ENCODE data around the gene C13orf46. TPM values are rescaled to one million over a fixed set of nuclear protein-coding genes. Genes with fewer than 3 reads are reported as not detected.

Gene C13orf46
- total and polyA plus RNA-seq, 2 donors (not counting 1 experiment from before 2014, with no cell fraction given): 1.4 to 4.8 TPM

- no peak for DNase-seq
Measured at GRCh38 chr13:114008964-114009589, 35.2 kb upstream of the C13orf46 start.

GRCh38 chr13:114007566-114007965 is 33.7 kb upstream of the C13orf46 start:
- Histone ChIP-seq H4K20me1 (ENCODE audit: control insufficient read depth, insufficient read depth, low read length, poor library complexity, severe bottlenecking) (peaks cover 7% of the 10 kb centered on the region), H3K27me3 (replicated peaks in 1 of 4; ENCODE audit: control extremely low read depth in 1 of 4, control insufficient read depth in 3 of 4, insufficient read depth in 4 of 4, low read length in 3 of 4) (no peaks in the 10 kb centered on the region), H3K4me1 (ENCODE audit: control insufficient read depth in 2 of 2, insufficient read depth in 2 of 2, low read length in 2 of 2) (no peaks in the 10 kb centered on the region), H3K9me3 (ENCODE audit: control extremely low read depth in 1 of 3, control insufficient read depth in 2 of 3, insufficient read depth in 1 of 3, low read length in 2 of 3) (no peaks in the 10 kb centered on the region), H3K4me2 (replicated peaks; ENCODE audit: low read depth, low read length, poor library complexity, severe bottlenecking) (no peak overlapping the region), H2AFZ (ENCODE audit: insufficient read depth, low read depth, low read length, poor library complexity, severe bottlenecking) (no peak overlapping the region), H3K79me2 (ENCODE audit: control insufficient read depth, insufficient read depth, low read length) (no peaks in the 10 kb centered on the region), H3K36me3 (replicated peaks in 1 of 2; ENCODE audit: control extremely low read depth in 1 of 2, control insufficient read depth in 1 of 2, extremely low read depth in 1 of 2, insufficient read depth in 2 of 2, low read length in 1 of 2) (peaks cover 0 to 46% of the 10 kb centered on the region in 2 experiments), H3K4me3 (ENCODE audit: control extremely low read depth in 1 of 5, extremely low read depth in 1 of 5, insufficient read depth in 1 of 5, low read depth in 2 of 5, low read length in 4 of 5) (no peak overlapping the region), H3K9ac (ENCODE audit: low read length) (no peak overlapping the region), H3K27ac (ENCODE audit: low read length in 2 of 2) (no peak overlapping the region)
- Mint-ChIP-seq H3K27me3 (no peaks in the 10 kb centered on the region), H3K9me3 (ENCODE audit: insufficient read depth) (no peaks in the 10 kb centered on the region), H3K4me1 (no peaks in the 10 kb centered on the region), H3K27ac (no peak overlapping the region), H3K4me3 (no peak overlapping the region)
- no peak for DNase-seq
- POLR2A ChIA-PET: no interaction called here
- intact Hi-C loops (cut with micrococcal nuclease): no loop called here
- CTCF ChIA-PET: no interaction called here
- TF ChIP-seq CTCF (IDR thresholded peaks at IDR 0.05): no peak
- TF ChIP-seq EZH2 (IDR thresholded peaks at IDR 0.05; ENCODE audit: borderline replicate concordance, insufficient read depth, low read depth, low read length, poor library complexity, severe bottlenecking): no peak
- no peak for ATAC-seq (ENCODE audit: low read depth)
- WGBS (ENCODE audit: insufficient coverage): 97% methylated on average over 11 of the region's 12 CpGs

More at GRCh38 chr13:114008964-114009589, 35.2 kb upstream of the C13orf46 start:
- H3K4me1 Mint-ChIP-seq: no peaks in the 10 kb centered on the region
- no peaks in the 10 kb centered on the region for H3K9me3 Mint-ChIP-seq (ENCODE audit: insufficient read depth)
- ChIA-PET CTCF (no interaction called here), POLR2A (no interaction called here)
- Histone ChIP-seq H2AFZ (ENCODE audit: insufficient read depth, low read depth, low read length, poor library complexity, severe bottlenecking) (no peak overlapping the region), H3K27ac (ENCODE audit: low read length in 2 of 2) (no peak overlapping the region), H3K27me3 (replicated peaks in 1 of 4; ENCODE audit: control extremely low read depth in 1 of 4, control insufficient read depth in 3 of 4, insufficient read depth in 4 of 4, low read length in 3 of 4) (no peaks in the 10 kb centered on the region), H3K9ac (ENCODE audit: low read length) (no peak overlapping the region), H3K36me3 (replicated peaks in 1 of 2; ENCODE audit: control extremely low read depth in 1 of 2, control insufficient read depth in 1 of 2, extremely low read depth in 1 of 2, insufficient read depth in 2 of 2, low read length in 1 of 2) (peaks cover 0 to 56% of the 10 kb centered on the region in 2 experiments), H3K4me1 (ENCODE audit: control insufficient read depth in 2 of 2, insufficient read depth in 2 of 2, low read length in 2 of 2) (no peaks in the 10 kb centered on the region), H3K9me3 (ENCODE audit: control extremely low read depth in 1 of 3, control insufficient read depth in 2 of 3, insufficient read depth in 1 of 3, low read length in 2 of 3) (no peaks in the 10 kb centered on the region), H3K4me3 (ENCODE audit: control extremely low read depth in 1 of 5, extremely low read depth in 1 of 5, insufficient read depth in 1 of 5, low read depth in 2 of 5, low read length in 4 of 5) (no peak overlapping the region), H4K20me1 (ENCODE audit: control insufficient read depth, insufficient read depth, low read length, poor library complexity, severe bottlenecking) (peaks cover 7% of the 10 kb centered on the region), H3K4me2 (replicated peaks; ENCODE audit: low read depth, low read length, poor library complexity, severe bottlenecking) (no peak overlapping the region), H3K79me2 (ENCODE audit: control insufficient read depth, insufficient read depth, low read length) (no peaks in the 10 kb centered on the region)
- 94% methylated on average over 32 of the region's 33 CpGs for WGBS (ENCODE audit: insufficient coverage)
- H3K27me3 Mint-ChIP-seq: no peaks in the 10 kb centered on the region
- no peak for ATAC-seq (ENCODE audit: low read depth)
- H3K4me3 Mint-ChIP-seq: no peak overlapping the region
- H3K27ac Mint-ChIP-seq: no peak overlapping the region
- intact Hi-C loops (cut with micrococcal nuclease): no loop called here
- TF ChIP-seq EZH2 (IDR thresholded peaks at IDR 0.05; ENCODE audit: borderline replicate concordance, insufficient read depth, low read depth, low read length, poor library complexity, severe bottlenecking) (no peak), CTCF (IDR thresholded peaks at IDR 0.05) (no peak)

All from B cell (primary cell).